ENCODE measurements around the gene KCNIP3. TPM values are rescaled to one million over a fixed set of nuclear protein-coding genes. Genes with fewer than 3 reads are reported as not detected.

KCNIP3 gene
- total RNA-seq, 1 donor from 2014 or later, result 6.3 TPM

DNA sequence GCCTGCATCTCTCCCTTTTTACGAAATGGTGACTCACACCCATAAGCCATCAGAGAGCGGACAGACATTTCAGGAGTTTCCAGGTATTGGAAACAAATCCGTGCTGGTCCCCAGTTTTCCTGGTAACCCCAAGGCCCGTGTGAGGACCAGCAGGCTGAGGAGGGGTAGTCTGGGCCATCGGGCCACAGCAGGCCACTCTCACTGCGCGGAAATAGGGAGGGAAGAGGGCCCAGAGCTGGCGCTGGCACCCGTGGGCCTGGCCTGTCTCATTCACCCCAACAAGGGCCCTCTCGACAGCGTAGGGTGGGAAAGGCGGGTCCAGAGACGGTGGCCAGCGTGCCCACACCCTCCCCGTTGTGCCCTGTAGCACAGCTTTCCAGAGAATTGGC, 91.7 kb downstream of the KCNIP3 start:
- Mint-ChIP-seq H3K4me3 (ENCODE audit: low read depth) (no peak overlapping the region), H3K27ac (no peak overlapping the region), H3K9me3 (ENCODE audit: low read depth) (no peaks in the 10 kb centered on the region), H3K4me1 (ENCODE audit: low read depth) (no peaks in the 10 kb centered on the region), H3K27me3 (peaks cover 28% of the 10 kb centered on the region), H3K36me3 (ENCODE audit: insufficient read depth) (no peaks in the 10 kb centered on the region)
- TF ChIP-seq, protein P1, sequence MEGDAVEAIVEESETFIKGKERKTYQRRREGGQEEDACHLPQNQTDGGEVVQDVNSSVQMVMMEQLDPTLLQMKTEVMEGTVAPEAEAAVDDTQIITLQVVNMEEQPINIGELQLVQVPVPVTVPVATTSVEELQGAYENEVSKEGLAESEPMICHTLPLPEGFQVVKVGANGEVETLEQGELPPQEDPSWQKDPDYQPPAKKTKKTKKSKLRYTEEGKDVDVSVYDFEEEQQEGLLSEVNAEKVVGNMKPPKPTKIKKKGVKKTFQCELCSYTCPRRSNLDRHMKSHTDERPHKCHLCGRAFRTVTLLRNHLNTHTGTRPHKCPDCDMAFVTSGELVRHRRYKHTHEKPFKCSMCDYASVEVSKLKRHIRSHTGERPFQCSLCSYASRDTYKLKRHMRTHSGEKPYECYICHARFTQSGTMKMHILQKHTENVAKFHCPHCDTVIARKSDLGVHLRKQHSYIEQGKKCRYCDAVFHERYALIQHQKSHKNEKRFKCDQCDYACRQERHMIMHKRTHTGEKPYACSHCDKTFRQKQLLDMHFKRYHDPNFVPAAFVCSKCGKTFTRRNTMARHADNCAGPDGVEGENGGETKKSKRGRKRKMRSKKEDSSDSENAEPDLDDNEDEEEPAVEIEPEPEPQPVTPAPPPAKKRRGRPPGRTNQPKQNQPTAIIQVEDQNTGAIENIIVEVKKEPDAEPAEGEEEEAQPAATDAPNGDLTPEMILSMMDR (IDR thresholded peaks at IDR 0.05; ENCODE audit: unreplicated experiment), result no peak
- no peak for DNase-seq (ENCODE audit: low spot score, unreplicated experiment)

DNA sequence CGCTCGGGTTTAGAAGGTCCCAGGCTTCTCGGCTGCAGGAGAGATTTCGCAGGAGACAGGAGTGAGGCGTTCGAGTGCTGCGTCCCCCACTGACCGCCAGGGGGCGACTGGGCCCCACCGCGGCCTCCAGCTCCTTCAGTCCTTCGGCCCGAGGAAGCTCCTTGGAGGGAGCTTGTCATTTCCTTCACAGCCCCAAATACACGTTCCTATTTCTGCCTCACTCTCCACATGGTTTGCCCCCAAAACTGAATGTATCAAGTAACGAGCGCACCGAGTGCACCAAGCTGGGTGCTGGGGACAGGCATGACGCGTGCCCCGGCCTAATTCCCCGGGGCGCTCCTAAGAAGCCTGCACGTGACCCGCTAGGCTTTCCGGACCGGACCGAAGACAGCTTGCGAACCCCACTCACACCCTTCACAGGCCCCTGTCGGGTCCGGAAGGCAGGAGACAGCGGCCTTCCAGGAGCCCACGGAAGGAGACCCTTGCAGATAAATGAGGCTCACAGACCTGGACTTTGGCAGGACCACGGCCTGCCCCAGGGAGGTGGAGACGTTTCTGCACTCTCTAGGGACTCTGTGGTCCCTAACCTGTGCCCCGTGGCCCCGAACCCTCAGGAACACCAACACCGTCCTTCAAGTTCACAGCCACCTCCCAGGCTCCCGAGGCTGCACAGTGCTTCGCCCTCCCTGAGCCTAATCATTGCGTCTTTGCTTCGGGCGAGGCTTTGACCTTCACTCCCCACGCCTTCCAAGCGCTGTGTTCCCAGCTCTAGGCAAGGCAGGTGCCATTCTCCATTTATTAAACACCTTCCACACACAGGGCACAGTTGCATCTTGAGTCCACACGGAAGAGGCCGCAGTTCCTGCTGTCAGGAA, 92.3 kb downstream of the KCNIP3 start:
- no peaks in the 10 kb centered on the region for H3K36me3 Mint-ChIP-seq (ENCODE audit: insufficient read depth)
- peak; percentile 45 for DNase-seq (ENCODE audit: low spot score, unreplicated experiment)
- H3K27me3 Mint-ChIP-seq, result peaks cover 31% of the 10 kb centered on the region
- no peak overlapping the region for H3K27ac Mint-ChIP-seq
- H3K4me1 Mint-ChIP-seq (ENCODE audit: low read depth), result no peaks in the 10 kb centered on the region
- H3K4me3 Mint-ChIP-seq (ENCODE audit: low read depth), result no peak overlapping the region
- no peaks in the 10 kb centered on the region for H3K9me3 Mint-ChIP-seq (ENCODE audit: low read depth)
- TF ChIP-seq, protein P1 (IDR thresholded peaks at IDR 0.05; ENCODE audit: unreplicated experiment), result peak; percentile 92

DNA sequence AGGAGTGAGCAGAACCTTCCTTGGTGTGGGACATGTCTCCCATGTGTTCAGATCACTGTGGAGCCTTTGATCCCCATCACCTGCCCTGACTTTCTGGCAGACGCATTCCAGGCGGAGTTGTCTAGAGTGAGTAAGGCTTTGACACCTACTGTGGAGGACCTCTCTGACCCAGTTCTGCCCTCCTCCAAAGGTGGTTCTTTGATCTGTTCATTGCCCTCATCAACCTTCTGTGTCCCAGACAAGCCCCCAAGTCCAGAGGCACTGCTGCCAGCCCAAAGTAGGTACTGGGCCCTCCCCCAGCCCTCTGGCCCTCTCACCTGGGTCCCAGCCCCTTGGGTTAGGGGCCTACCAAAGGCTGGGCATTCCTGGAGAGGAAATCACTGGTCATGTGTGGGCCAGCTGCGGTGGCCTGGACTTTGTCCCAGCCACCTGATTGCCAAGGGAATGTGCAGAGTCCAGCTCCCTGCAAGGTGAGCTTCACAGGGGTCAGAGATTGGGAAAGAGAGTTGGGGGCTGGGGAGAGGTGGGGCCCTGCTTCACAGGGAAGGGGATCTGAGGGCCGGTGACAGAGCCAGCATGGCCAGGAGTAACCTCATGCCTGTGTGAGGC, 93.2 kb downstream of the KCNIP3 start:
- no peaks in the 10 kb centered on the region for H3K36me3 Mint-ChIP-seq (ENCODE audit: insufficient read depth)
- H3K4me1 Mint-ChIP-seq (ENCODE audit: low read depth), result no peaks in the 10 kb centered on the region
- H3K27me3 Mint-ChIP-seq, result peaks cover 35% of the 10 kb centered on the region
- H3K4me3 Mint-ChIP-seq (ENCODE audit: low read depth), result no peak overlapping the region
- no peak for DNase-seq (ENCODE audit: low spot score, unreplicated experiment)
- H3K9me3 Mint-ChIP-seq (ENCODE audit: low read depth), result no peaks in the 10 kb centered on the region
- no peak overlapping the region for H3K27ac Mint-ChIP-seq
- TF ChIP-seq, protein P1 (IDR thresholded peaks at IDR 0.05; ENCODE audit: unreplicated experiment), result no peak

DNA sequence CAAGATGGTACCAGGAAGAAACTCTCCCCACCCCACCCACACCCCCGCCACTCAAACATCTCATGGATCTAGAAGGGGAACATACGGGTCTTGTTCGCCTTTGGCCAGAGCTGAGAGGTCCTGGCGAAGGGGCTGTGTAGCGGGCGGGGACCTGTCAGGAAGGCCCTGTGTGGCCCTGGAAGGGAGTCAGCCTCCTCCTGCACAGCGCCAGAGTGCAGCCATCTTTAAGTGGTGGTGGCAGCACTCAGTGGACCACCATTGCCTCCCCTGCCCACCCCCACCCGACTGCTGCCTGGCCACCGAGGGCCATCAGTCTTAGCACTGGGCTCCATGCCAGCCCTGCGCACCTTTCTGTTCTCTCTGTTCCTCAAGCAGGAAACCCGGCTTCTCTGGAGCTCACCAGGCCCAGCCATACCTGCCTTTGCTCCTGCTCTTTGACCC, 93.8 kb downstream of the KCNIP3 start:
- no peaks in the 10 kb centered on the region for H3K4me1 Mint-ChIP-seq (ENCODE audit: low read depth)
- H3K27me3 Mint-ChIP-seq, result peaks cover 40% of the 10 kb centered on the region
- no peak overlapping the region for H3K27ac Mint-ChIP-seq
- H3K9me3 Mint-ChIP-seq (ENCODE audit: low read depth), result no peaks in the 10 kb centered on the region
- DNase-seq (ENCODE audit: low spot score, unreplicated experiment), result no peak
- TF ChIP-seq, protein P1 (IDR thresholded peaks at IDR 0.05; ENCODE audit: unreplicated experiment), result no peak
- H3K4me3 Mint-ChIP-seq (ENCODE audit: low read depth), result no peak overlapping the region
- H3K36me3 Mint-ChIP-seq (ENCODE audit: insufficient read depth), result no peaks in the 10 kb centered on the region

- peaks cover 44% of the 10 kb centered on the region for H3K27me3 Mint-ChIP-seq
- H3K9me3 Mint-ChIP-seq (ENCODE audit: low read depth), result no peaks in the 10 kb centered on the region
- H3K36me3 Mint-ChIP-seq (ENCODE audit: insufficient read depth), result no peaks in the 10 kb centered on the region
- no peak for DNase-seq (ENCODE audit: low spot score, unreplicated experiment)
- H3K4me3 Mint-ChIP-seq (ENCODE audit: low read depth), result no peak overlapping the region
- TF ChIP-seq, protein P1 (IDR thresholded peaks at IDR 0.05; ENCODE audit: unreplicated experiment), result no peak
- no peak overlapping the region for H3K27ac Mint-ChIP-seq
- H3K4me1 Mint-ChIP-seq (ENCODE audit: low read depth), result no peaks in the 10 kb centered on the region
Measured at GRCh38 chr2:95391641-95392310, 94.6 kb downstream of the KCNIP3 start.

Measured in progenitor cell of endocrine pancreas (in vitro differentiated cells).